HepG2 (cell line): Measurements from ENCODE around the gene TFCP2L1. TPM values are rescaled to one million over a fixed set of nuclear protein-coding genes. Genes with fewer than 3 reads are reported as not detected.

Experiments
- ATAC-seq: fragments of 200-7000 bp; cut with Tn5 transposase; 3 replicates; pipeline ENCODE4 v1.9.1; 2020; ENCODE audit warnings: mild to moderate bottlenecking, moderate library complexity
- BruUV-seq: library from RNA; stranded (reverse); fragments of 400-500 nt; replicated peaks from 2 replicates; lab custom pipeline; 2021; lab: Mats Ljungman, UMichigan
- CTCF ChIA-PET: fragments of 300-600 bp; formaldehyde crosslinking; extraction: SDS; loops from one replicate; lab custom pipeline; 2021; ENCODE audit warnings: low total read pairs, inconsistent platforms, low intra/inter-chr PET ratio; lab: Yijun Ruan, JAX
- POLR2A ChIA-PET: fragments of 350-600 bp; sonication (Branson Sonifier 250); formaldehyde crosslinking; loops from one replicate; lab custom pipeline; 2020; ENCODE audit warnings: antibody characterized with exemption, inconsistent platforms; lab: Yijun Ruan, JAX
- DNase-seq: peaks from one replicate; pipeline ENCODE4 v3.0.0-alpha.2; 2015; ENCODE audit warnings: low spot score
- FAIRE-seq: peaks from 3 replicates; lab custom pipeline; 2011; peaks lifted over from hg19 to GRCh38; lab: Jason Lieb, UNC
- H2AFZ ChIP-seq: one replicate; pipeline ENCODE4 v1.6.1; 2011; ENCODE audit warnings: low read length, inconsistent platforms
- H3K27ac ChIP-seq: fragments of 300-600 bp; 3 replicates; pipeline ENCODE4 v1.8.0; 2011; ENCODE audit warnings: mixed run types, mild to moderate bottlenecking, mixed read lengths, low read length, inconsistent platforms; ENCODE audit not compliant: insufficient read depth; ENCODE audit errors: extremely low read length
- H3K27me3 ChIP-seq, 2 experiments: fragments of 200-600 bp in 1 of 2; 2 replicates in 1 of 2; 3 replicates in 1 of 2; pipeline versions ENCODE4 v1.6.0 to v1.8.0; 2011; ENCODE audit warnings: low read length in 2 of 2, mild to moderate bottlenecking in 2 of 2, moderate library complexity in 2 of 2, inconsistent platforms in 1 of 2; ENCODE audit not compliant: insufficient read depth in 2 of 2, control insufficient read depth in 1 of 2
- H3K36me3 ChIP-seq, 2 experiments: fragments of 200-600 bp in 1 of 2; replicated peaks in 1 of 2; 2 replicates in 1 of 2; 3 replicates in 1 of 2; pipeline versions ENCODE4 v1.5.1 to v1.8.0; 2011; ENCODE audit warnings: low read length in 2 of 2, inconsistent platforms in 1 of 2; ENCODE audit not compliant: insufficient read depth in 2 of 2, control insufficient read depth in 1 of 2
- H3K4me1 ChIP-seq: 2 replicates; pipeline ENCODE4 v1.5.1; 2012; ENCODE audit warnings: low read length, inconsistent platforms; ENCODE audit not compliant: insufficient read depth
- H3K4me2 ChIP-seq: 2 replicates; pipeline ENCODE4 v1.6.0; 2011; ENCODE audit warnings: low read depth, low read length, inconsistent platforms
- H3K4me3 ChIP-seq, 3 experiments: fragments of 200-600 bp in 1 of 3; sonication (generic), shearing (Covaris generic) in 1 of 3; replicated peaks in 1 of 3; 2 replicates each; pipeline ENCODE4 v1.5.1; 2011 to 2016; ENCODE audit warnings: low read length in 3 of 3, inconsistent platforms in 2 of 3, low read depth in 2 of 3, mild to moderate bottlenecking in 2 of 3, control low read depth in 1 of 3, mixed read lengths in 1 of 3; ENCODE audit not compliant: insufficient read depth in 1 of 3
- H3K79me2 ChIP-seq: one replicate; pipeline ENCODE4 v1.6.1; 2011; ENCODE audit warnings: low read length, inconsistent platforms; ENCODE audit not compliant: insufficient read depth
- H3K9ac ChIP-seq: 2 replicates; pipeline ENCODE4 v1.6.0; 2011; ENCODE audit warnings: mild to moderate bottlenecking, low read depth, low read length, inconsistent platforms; ENCODE audit not compliant: insufficient read depth
- H3K9me3 ChIP-seq: 2 replicates; pipeline ENCODE4 v1.5.1; 2012; ENCODE audit warnings: mild to moderate bottlenecking, low read length
- H4K20me1 ChIP-seq: 2 replicates; pipeline ENCODE4 v1.6.0; 2011; ENCODE audit warnings: inconsistent platforms, mild to moderate bottlenecking, low read length, moderate library complexity; ENCODE audit not compliant: insufficient read depth
- CREBL2 ChIP-seq: sonication (generic); formaldehyde crosslinking; IDR thresholded peaks from 2 replicates; pipeline ENCODE4 v1.8.1; 2023; ENCODE audit warnings: missing genetic modification reagents, mild to moderate bottlenecking, borderline replicate concordance
- ZNF264 ChIP-seq: sonication (generic); formaldehyde crosslinking; IDR thresholded peaks from 2 replicates; pipeline ENCODE4 v1.4.0; 2020; ENCODE audit warnings: missing genetic modification reagents
- WGBS: methylation state at CpG from one replicate; pipeline ENCODE4 v1.1.6; 2017; ENCODE audit warnings: low lambda C conversion rate; 5-methylcytosine and 5-hydroxymethylcytosine counted together
- in situ Hi-C: cut with HindIII; loops from 2 replicates; pipeline ENCODE4 v1.10.0; 2017; ENCODE audit warnings: low pct_unique_long_range_greater_than_20kb; ENCODE audit not compliant: extremely low pct_ligation_motif_present
- intact Hi-C: fragments of 100-400 bp; cut with micrococcal nuclease; formaldehyde crosslinking; loops from one replicate; pipeline ENCODE4 v1.10.0; 2022; ENCODE audit not compliant: unreplicated experiment
- polyA plus RNA-seq, 8 experiments: library from polyadenylated mRNA; depleted of rRNA in 3 of 8; stranded (reverse) in 7 of 8; unstranded in 1 of 8; fragments of >200 nt; fragmentation: Illumina TruSeq in 4 of 8; extraction: Trizol in 4 of 8; gene quantifications; 2 replicates each; pipeline versions ENCODE4 v1.2.1 to v1.2.3, GENCODE V29; 2011 to 2016; ENCODE audit warnings: low read depth in 4 of 8, missing spikeins in 1 of 8, mixed read lengths in 1 of 8; ENCODE audit not compliant: insufficient read depth in 1 of 8
- total RNA-seq, 5 experiments: library from RNA; depleted of rRNA; stranded (reverse); fragments of >200 nt; fragmentation: Illumina TruSeq; extraction: Trizol; gene quantifications; 2 replicates each; pipeline ENCODE4 v1.2.3, GENCODE V29; 2016; ENCODE audit warnings: low read depth in 1 of 5
- TF ChIP-seq, protein P1 (sequence below), 2 experiments: sonication (generic) in 1 of 2; formaldehyde crosslinking in 1 of 2; IDR thresholded peaks; 2 replicates each; pipeline versions ENCODE4 v1.6.1 to v1.9.0; 2014 to 2022; ENCODE audit warnings: antibody characterized with exemption in 1 of 2, borderline replicate concordance in 1 of 2, inconsistent platforms in 1 of 2, low read depth in 1 of 2, missing genetic modification reagents in 1 of 2

The TFCP2L1 gene
- total and polyA plus RNA-seq, 2 of the 13 experiments (the other 11 are each of a cell fraction or from before 2014, with no cell fraction given) = under 0.01 TPM; not detected in 1

- POLR2A ChIA-PET = no interaction called here
- ATAC-seq (no peak), DNase-seq (no peak), FAIRE-seq (no peak)
- H3K4me1 ChIP-seq = no peaks in the 10 kb centered on the region
- H4K20me1 ChIP-seq = no peaks in the 10 kb centered on the region; the same call in 1 of the 2 replicates
- peaks cover 4 to 13% of the 10 kb centered on the region in 2 experiments; a peak in 2 of 5 replicates for H3K27me3 ChIP-seq
- no peaks in the 10 kb centered on the region for H3K9me3 ChIP-seq
- TF ChIP-seq CREBL2 (CRISPR knock-in tag) (no peak), ZNF264 (CRISPR knock-in tag) (no peak)
- TF ChIP-seq, protein P1, sequence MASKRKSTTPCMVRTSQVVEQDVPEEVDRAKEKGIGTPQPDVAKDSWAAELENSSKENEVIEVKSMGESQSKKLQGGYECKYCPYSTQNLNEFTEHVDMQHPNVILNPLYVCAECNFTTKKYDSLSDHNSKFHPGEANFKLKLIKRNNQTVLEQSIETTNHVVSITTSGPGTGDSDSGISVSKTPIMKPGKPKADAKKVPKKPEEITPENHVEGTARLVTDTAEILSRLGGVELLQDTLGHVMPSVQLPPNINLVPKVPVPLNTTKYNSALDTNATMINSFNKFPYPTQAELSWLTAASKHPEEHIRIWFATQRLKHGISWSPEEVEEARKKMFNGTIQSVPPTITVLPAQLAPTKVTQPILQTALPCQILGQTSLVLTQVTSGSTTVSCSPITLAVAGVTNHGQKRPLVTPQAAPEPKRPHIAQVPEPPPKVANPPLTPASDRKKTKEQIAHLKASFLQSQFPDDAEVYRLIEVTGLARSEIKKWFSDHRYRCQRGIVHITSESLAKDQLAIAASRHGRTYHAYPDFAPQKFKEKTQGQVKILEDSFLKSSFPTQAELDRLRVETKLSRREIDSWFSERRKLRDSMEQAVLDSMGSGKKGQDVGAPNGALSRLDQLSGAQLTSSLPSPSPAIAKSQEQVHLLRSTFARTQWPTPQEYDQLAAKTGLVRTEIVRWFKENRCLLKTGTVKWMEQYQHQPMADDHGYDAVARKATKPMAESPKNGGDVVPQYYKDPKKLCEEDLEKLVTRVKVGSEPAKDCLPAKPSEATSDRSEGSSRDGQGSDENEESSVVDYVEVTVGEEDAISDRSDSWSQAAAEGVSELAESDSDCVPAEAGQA (IDR thresholded peaks at IDR 0.05; ENCODE audit: low read depth) = no peak
- TF ChIP-seq, protein P1 (CRISPR knock-in tag; IDR thresholded peaks at IDR 0.05; ENCODE audit: borderline replicate concordance) = no peak
- H3K9ac ChIP-seq = no peak overlapping the region
- WGBS = 0% methylated on average over 4 of the region's 4 CpGs
- H2AFZ ChIP-seq = no peak overlapping the region
- in situ Hi-C loops = no loop called here
- H3K27ac ChIP-seq = no peak overlapping the region
- H3K79me2 ChIP-seq = no peaks in the 10 kb centered on the region
- H3K4me3 ChIP-seq = no peak overlapping the region
- intact Hi-C loops = no loop called here
- no TSS peak for BruUV-seq
- CTCF ChIA-PET = no interaction called here
- H3K36me3 ChIP-seq = no peaks in the 10 kb centered on the region
- no peak overlapping the region for H3K4me2 ChIP-seq
These were observed 102.5 kb downstream of the TFCP2L1 start for GRCh38 chr2:121182520-121182919.
